HCT116 (cell line): ENCODE results near the gene CD22.

Experiments
- CBX3 ChIP-seq: IDR thresholded peaks from 2 replicates; pipeline ENCODE4 v1.6.1; 2012; ENCODE audit warnings: low read depth
- CEBPB ChIP-seq: IDR thresholded peaks from 2 replicates; pipeline ENCODE4 v1.6.1; 2012; ENCODE audit warnings: low read depth
- CTCF ChIP-seq, 3 experiments: fragments of 200-600 bp in 1 of 3; sonication (generic) in 1 of 3; IDR thresholded peaks in 2 of 3; conservative IDR thresholded peaks in 1 of 3; 2 replicates each; pipeline ENCODE4 v1.5.1; 2012 to 2017; ENCODE audit warnings: low read depth in 2 of 3, low read length in 2 of 3, antibody characterized with exemption in 1 of 3, borderline replicate concordance in 1 of 3, control low read depth in 1 of 3, mild to moderate bottlenecking in 1 of 3, mixed read lengths in 1 of 3, mixed run types in 1 of 3, moderate library complexity in 1 of 3; ENCODE audit not compliant: insufficient read depth in 1 of 3
- EZH2 ChIP-seq: fragments of 200-600 bp; sonication (generic); IDR thresholded peaks from 2 replicates; pipeline ENCODE4 v1.6.1; 2017; ENCODE audit warnings: antibody characterized with exemption, mixed run types
- EZH2phosphoT487 ChIP-seq: fragments of 200-600 bp; IDR thresholded peaks from 2 replicates; pipeline ENCODE4 v1.6.1; 2018; ENCODE audit warnings: antibody characterized with exemption, borderline replicate concordance
- FOSL1 ChIP-seq: IDR thresholded peaks from 2 replicates; pipeline ENCODE4 v1.6.1; 2012; ENCODE audit warnings: low read depth
- POLR2A ChIP-seq: IDR thresholded peaks from 2 replicates; pipeline ENCODE4 v1.7.0; 2011; ENCODE audit warnings: borderline replicate concordance; ENCODE audit not compliant: insufficient read depth, insufficient read length; ENCODE audit errors: extremely low read depth
- POLR2AphosphoS5 ChIP-seq: IDR thresholded peaks from 2 replicates; pipeline ENCODE4 v1.6.1; 2011; ENCODE audit warnings: mild to moderate bottlenecking, low read depth, low read length, moderate library complexity
- SRF ChIP-seq: IDR thresholded peaks from 2 replicates; pipeline ENCODE4 v1.6.1; 2012; ENCODE audit warnings: low read depth
- TCF7L2 ChIP-seq: IDR thresholded peaks from 2 replicates; pipeline ENCODE4 v1.7.0; 2011; ENCODE audit warnings: borderline replicate concordance, inconsistent platforms; ENCODE audit not compliant: insufficient read depth, insufficient read length; ENCODE audit errors: extremely low read depth
- ZNF274 ChIP-seq: fragments of 200-500 bp; sonication (Bioruptor generic); IDR thresholded peaks from 2 replicates; pipeline ENCODE4 v1.6.1; 2014; ENCODE audit warnings: mild to moderate bottlenecking, low read depth, low read length, inconsistent platforms
- TF ChIP-seq, protein P1 (sequence below): IDR thresholded peaks from 2 replicates; pipeline ENCODE4 v1.6.1; 2012
- TF ChIP-seq, protein P2 (sequence below): IDR thresholded peaks from 2 replicates; pipeline ENCODE4 v1.6.1; 2011; ENCODE audit warnings: mild to moderate bottlenecking, low read length, moderate library complexity; ENCODE audit not compliant: insufficient replicate concordance; ENCODE audit errors: extremely low read depth

GRCh38 chr19:35294328-35294727 is 34.7 kb upstream of the CD22 start:
- TF ChIP-seq POLR2AphosphoS5, result no peak
- no peak for TF ChIP-seq SRF
- no peak for TF ChIP-seq EZH2
- TF ChIP-seq ZNF274, result no peak
- TF ChIP-seq, protein P1, sequence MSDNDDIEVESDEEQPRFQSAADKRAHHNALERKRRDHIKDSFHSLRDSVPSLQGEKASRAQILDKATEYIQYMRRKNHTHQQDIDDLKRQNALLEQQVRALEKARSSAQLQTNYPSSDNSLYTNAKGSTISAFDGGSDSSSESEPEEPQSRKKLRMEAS, result no peak
- no peak for TF ChIP-seq CBX3
- TF ChIP-seq POLR2A, result no peak
- TF ChIP-seq CTCF (IDR thresholded peaks at IDR 0.05 in 2 of 3, conservative IDR thresholded peaks at IDR 0.05 in 1 of 3; ENCODE audit: borderline replicate concordance in 1 of 3, insufficient read depth in 1 of 3, low read depth in 2 of 3, low read length in 2 of 3), result no peak
- no peak for TF ChIP-seq CEBPB
- TF ChIP-seq, protein P2, sequence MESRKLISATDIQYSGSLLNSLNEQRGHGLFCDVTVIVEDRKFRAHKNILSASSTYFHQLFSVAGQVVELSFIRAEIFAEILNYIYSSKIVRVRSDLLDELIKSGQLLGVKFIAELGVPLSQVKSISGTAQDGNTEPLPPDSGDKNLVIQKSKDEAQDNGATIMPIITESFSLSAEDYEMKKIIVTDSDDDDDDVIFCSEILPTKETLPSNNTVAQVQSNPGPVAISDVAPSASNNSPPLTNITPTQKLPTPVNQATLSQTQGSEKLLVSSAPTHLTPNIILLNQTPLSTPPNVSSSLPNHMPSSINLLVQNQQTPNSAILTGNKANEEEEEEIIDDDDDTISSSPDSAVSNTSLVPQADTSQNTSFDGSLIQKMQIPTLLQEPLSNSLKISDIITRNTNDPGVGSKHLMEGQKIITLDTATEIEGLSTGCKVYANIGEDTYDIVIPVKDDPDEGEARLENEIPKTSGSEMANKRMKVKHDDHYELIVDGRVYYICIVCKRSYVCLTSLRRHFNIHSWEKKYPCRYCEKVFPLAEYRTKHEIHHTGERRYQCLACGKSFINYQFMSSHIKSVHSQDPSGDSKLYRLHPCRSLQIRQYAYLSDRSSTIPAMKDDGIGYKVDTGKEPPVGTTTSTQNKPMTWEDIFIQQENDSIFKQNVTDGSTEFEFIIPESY, result no peak
- TF ChIP-seq TCF7L2, result no peak
- no peak for TF ChIP-seq FOSL1
- TF ChIP-seq EZH2phosphoT487, result no peak
